Cardiac fibroblast (primary cell): ENCODE data around the gene IMPDH1.

Source experiments
- DNase-seq, 2 donors: peaks; one replicate each; pipeline versions ENCODE4 v3.0.0 to v3.0.0-alpha.2; 2010; ENCODE audit warnings: low read depth in 2 of 2
- H3K4me3 ChIP-seq, 2 donors: replicated peaks in 1 of 2; 1 replicate in 1 of 2; 2 replicates in 1 of 2; pipeline ENCODE4 v1.5.1; 2011; ENCODE audit warnings: low read depth in 2 of 2, low read length in 2 of 2, mild to moderate bottlenecking in 2 of 2, moderate library complexity in 1 of 2
- CTCF ChIP-seq: IDR thresholded peaks from one replicate; pipeline ENCODE4 v1.5.1; 2011; ENCODE audit warnings: low read depth, mild to moderate bottlenecking, low read length, inconsistent platforms

IMPDH1 gene

GRCh38 chr7:128388145-128388485 lies 21.7 kb downstream of the IMPDH1 start:
- TF ChIP-seq CTCF = no peak
- DNase-seq = no peak
- no peak overlapping the region for H3K4me3 ChIP-seq

- no peak overlapping the region for H3K4me3 ChIP-seq
- peak; percentile 82 to 93 for DNase-seq
- peak; percentile 87 for TF ChIP-seq CTCF
These were observed 22.3 kb downstream of the IMPDH1 start for GRCh38 chr7:128387216-128388144.

- no peak for DNase-seq
- no peak overlapping the region for H3K4me3 ChIP-seq
- TF ChIP-seq CTCF = no peak
These were observed 23.5 kb downstream of the IMPDH1 start for GRCh38 chr7:128385988-128386925.

- TF ChIP-seq CTCF = no peak
- no peak overlapping the region for H3K4me3 ChIP-seq
These were observed 25.1 kb downstream of the IMPDH1 start for GRCh38 chr7:128384726-128385125.

GRCh38 chr7:128383776-128384175 lies 26.0 kb downstream of the IMPDH1 start:
- TF ChIP-seq CTCF = no peak
- H3K4me3 ChIP-seq = no peak overlapping the region
- DNase-seq = peak in 1 of 2 donors; percentile 17

More at GRCh38 chr7:128384726-128385125, 25.1 kb downstream of the IMPDH1 start:
- no peak for DNase-seq

- peak; percentile 63 for TF ChIP-seq CTCF
- H3K4me3 ChIP-seq = no peak overlapping the region
- DNase-seq = no peak
These were observed 28.5 kb downstream of the IMPDH1 start for GRCh38 chr7:128381161-128381821.
